Right atrium auricular region (tissue), 2 donors: ENCODE data around the gene OR52B4. TPM values are rescaled to one million over a fixed set of nuclear protein-coding genes. Genes with fewer than 3 reads are reported as not detected.
"Not testable (repeated sequence)": the region's sequence is repeated elsewhere in the genome, so short reads cannot be mapped to it uniquely, and the experiment has no call there.

Source experiments
- DNase-seq: peaks from one replicate; pipeline ENCODE4 v3.0.0-alpha.2; 2019; ENCODE audit warnings: low spot score
- H3K27ac ChIP-seq, 2 donors: fragments of 200-600 bp; sonication (generic); 1 replicate in 1 of 2; 2 replicates in 1 of 2; pipeline ENCODE4 v1.5.1; 2016 to 2019
- H3K27me3 ChIP-seq, 2 donors: fragments of 200-600 bp; sonication (generic); one replicate each; pipeline versions ENCODE4 v1.5.1 to v1.6.0; 2017 to 2019
- H3K36me3 ChIP-seq: fragments of 200-600 bp; sonication (generic); one replicate; pipeline ENCODE4 v1.5.1; 2016
- H3K4me1 ChIP-seq, 2 donors: fragments of 200-600 bp; sonication (generic); one replicate each; pipeline versions ENCODE4 v1.5.1 to v1.6.0; 2017 to 2019
- H3K4me3 ChIP-seq, 2 donors: fragments of 200-600 bp; sonication (generic); 1 replicate in 1 of 2; 2 replicates in 1 of 2; pipeline ENCODE4 v1.5.1; 2017 to 2019; ENCODE audit warnings: mild to moderate bottlenecking in 1 of 2, moderate library complexity in 1 of 2
- H3K9me3 ChIP-seq, 2 donors: fragments of 200-600 bp; sonication (generic); one replicate each; pipeline ENCODE4 v1.5.1; 2019
- CTCF ChIP-seq, 2 donors: fragments of 200-600 bp; sonication (generic); IDR thresholded peaks; one replicate each; pipeline ENCODE4 v1.5.1; 2019; ENCODE audit warnings: antibody characterized with exemption in 2 of 2
- total RNA-seq, 2 donors: library from RNA; depleted of rRNA; stranded (reverse); fragments of >200 nt; gene quantifications; one replicate each; pipeline ENCODE4 v1.1.0, GENCODE V29; 2016

The OR52B4 gene
- not detected for total RNA-seq

GRCh38 chr11:4368286-4368685 lies at the start of gene OR52B4:
Gene OR52B4, minus strand, starts transcription at chr11:4368386. Its CDS starts 91 bp downstream, at chr11:4368295.
- Histone ChIP-seq H3K9me3 (peaks cover 0 to 5% of the 10 kb centered on the region in 2 donors), H3K4me3 (no peak within 1 kb of the TSS), H3K27ac (no peak within 1 kb of the TSS), H3K36me3 (no peaks in the 10 kb centered on the region), H3K4me1 (no peaks in the 10 kb centered on the region), H3K27me3 (no peaks in the 10 kb centered on the region)
- no peak for TF ChIP-seq CTCF (IDR thresholded peaks at IDR 0.05)
- no peak for DNase-seq

- TF ChIP-seq CTCF (IDR thresholded peaks at IDR 0.05) = no peak
These were observed 48.6 kb upstream of the OR52B4 start for GRCh38 chr11:4416816-4417215.

GRCh38 chr11:4416306-4416705 lies 48.1 kb upstream of the OR52B4 start:
- DNase-seq = no peak
- Histone ChIP-seq H3K9me3 (no peaks in the 10 kb centered on the region), H3K4me3 (no peak overlapping the region), H3K36me3 (no peaks in the 10 kb centered on the region), H3K27ac (no peak overlapping the region), H3K4me1 (no peaks in the 10 kb centered on the region), H3K27me3 (no peaks in the 10 kb centered on the region)
- no peak for TF ChIP-seq CTCF (IDR thresholded peaks at IDR 0.05)

More at GRCh38 chr11:4416816-4417215, 48.6 kb upstream of the OR52B4 start:
- DNase-seq = no peak
- Histone ChIP-seq H3K4me3 (no peak overlapping the region), H3K27me3 (no peaks in the 10 kb centered on the region), H3K27ac (no peak overlapping the region), H3K36me3 (no peaks in the 10 kb centered on the region), H3K9me3 (no peaks in the 10 kb centered on the region), H3K4me1 (no peaks in the 10 kb centered on the region)

- not testable (repeated sequence) for H3K36me3 ChIP-seq, H3K4me1 ChIP-seq, H3K9me3 ChIP-seq, DNase-seq, H3K27me3 ChIP-seq, H3K27ac ChIP-seq, H3K4me3 ChIP-seq
These were observed 38.0 kb upstream of the OR52B4 start for GRCh38 chr11:4406206-4406605.

- DNase-seq = no peak
These were observed 25.7 kb upstream of the OR52B4 start for GRCh38 chr11:4393858-4394223.

GRCh38 chr11:4393209-4393857 lies 25.1 kb upstream of the OR52B4 start, which contains the start of gene TRIM21:
Gene TRIM21, minus strand, starts transcription at chr11:4393702. Its CDS starts 3,293 bp downstream, at chr11:4390409.
- Histone ChIP-seq H3K4me1 (peaks cover 0 to 6% of the 10 kb centered on the region in 2 donors), H3K9me3 (no peaks in the 10 kb centered on the region), H3K27ac (peak within 1 kb of the TSS; percentile 78 to 79), H3K27me3 (no peaks in the 10 kb centered on the region), H3K36me3 (peaks cover 18% of the 10 kb centered on the region), H3K4me3 (peak within 1 kb of the TSS; percentile 72 to 92)
- TF ChIP-seq CTCF (IDR thresholded peaks at IDR 0.05) = no peak
- peak; percentile 86 for DNase-seq

More at GRCh38 chr11:4393858-4394223, 25.7 kb upstream of the OR52B4 start:
- peak overlapping the region; percentile 72 to 92 for H3K4me3 ChIP-seq
- H3K4me1 ChIP-seq = peaks cover 0 to 6% of the 10 kb centered on the region in 2 donors
- H3K27me3 ChIP-seq = no peaks in the 10 kb centered on the region
- H3K9me3 ChIP-seq = no peaks in the 10 kb centered on the region
- no peak for TF ChIP-seq CTCF (IDR thresholded peaks at IDR 0.05)
- H3K36me3 ChIP-seq = peaks cover 13% of the 10 kb centered on the region
- H3K27ac ChIP-seq = peak overlapping the region in 1 of 2 donors; percentile 79
